H1 (cell line): ENCODE measurements around the gene CSNK1D. TPM values are rescaled to one million over a fixed set of nuclear protein-coding genes. Genes with fewer than 3 reads are reported as not detected.

Experiments used
- CREB1 ChIP-seq: IDR thresholded peaks from 2 replicates; pipeline ENCODE4 v1.6.1; 2012; ENCODE audit warnings: inconsistent platforms
- EP300 ChIP-seq, 2 experiments: IDR thresholded peaks; 1 replicate in 1 of 2; 2 replicates in 1 of 2; pipeline ENCODE4 v1.6.1; 2011 to 2012; ENCODE audit warnings: low read depth in 2 of 2, low read length in 2 of 2, mild to moderate bottlenecking in 2 of 2, borderline replicate concordance in 1 of 2, inconsistent platforms in 1 of 2, moderate library complexity in 1 of 2
- NANOG ChIP-seq: IDR thresholded peaks from 2 replicates; pipeline ENCODE4 v1.6.1; 2011; ENCODE audit warnings: low read length, low read depth, mild to moderate bottlenecking, inconsistent platforms; ENCODE audit not compliant: insufficient read depth, poor library complexity, severe bottlenecking
- RFX5 ChIP-seq: IDR thresholded peaks from 2 replicates; pipeline ENCODE4 v1.6.1; 2011; ENCODE audit warnings: low read depth, low read length, improper control_type of control experiment, borderline replicate concordance
- SIRT6 ChIP-seq: IDR thresholded peaks from one replicate; pipeline ENCODE4 v1.7.1; 2012; ENCODE audit warnings: low read length, inconsistent platforms
- TEAD4 ChIP-seq: IDR thresholded peaks from 2 replicates; pipeline ENCODE4 v1.6.1; 2012; ENCODE audit warnings: low read depth, low read length, inconsistent platforms, mixed read lengths
- YY1 ChIP-seq: IDR thresholded peaks from 2 replicates; pipeline ENCODE4 v1.6.1; 2011; ENCODE audit warnings: low read depth, mild to moderate bottlenecking, low read length
- polyA plus RNA-seq, 7 experiments: library from polyadenylated mRNA; depleted of rRNA in 3 of 7; stranded (reverse) in 5 of 7; unstranded in 2 of 7; fragments of >200 nt in 5 of 7; fragments of 200-250 nt in 2 of 7; gene quantifications; 1 replicate in 5 of 7; 2 replicates in 1 of 7; 4 replicates in 1 of 7; pipeline versions ENCODE4 v1.2.1 to v1.2.3, GENCODE V29; 2011 to 2013; ENCODE audit warnings: missing spikeins in 2 of 7, mixed read lengths in 2 of 7
- total RNA-seq: library from RNA; stranded (reverse); fragmentation: NEBNext Ultra II Directional; extraction: Animal tissue kit (Norgen Biotek cat#: 25700); gene quantifications from 2 replicates; pipeline ENCODE4 v1.2.1, GENCODE V29; 2021

Gene CSNK1D
- total and polyA plus RNA-seq, 2 of the 8 experiments (the other 6 are each of a cell fraction or from before 2014, with no cell fraction given) = 73.5 to 103 TPM

- TF ChIP-seq EP300 (IDR thresholded peaks at IDR 0.05; ENCODE audit: borderline replicate concordance in 1 of 2, low read depth in 2 of 2, low read length in 2 of 2) = no peak
- TF ChIP-seq YY1 = no peak
- no peak for TF ChIP-seq SIRT6
- TF ChIP-seq TEAD4 = no peak
- no peak for TF ChIP-seq CREB1
- TF ChIP-seq RFX5 = no peak
- TF ChIP-seq NANOG = no peak
Measured at GRCh38 chr17:82200743-82201497, 72.6 kb downstream of the CSNK1D start (continued).
